RWPE1 (cell line): ENCODE measurements around the gene NANS.

Experiments
- CTCF ChIA-PET: fragments of 350-600 bp; sonication (Branson Sonifier 250); formaldehyde crosslinking; extraction: SDS; loops from one replicate; lab custom pipeline; 2021; lab: Yijun Ruan, JAX
- POLR2A ChIA-PET: fragments of 400-600 bp; formaldehyde crosslinking; extraction: SDS; loops from one replicate; lab custom pipeline; 2020; ENCODE audit warnings: antibody characterized with exemption; ENCODE audit not compliant: low non-redundant PET; lab: Yijun Ruan, JAX
- DNase-seq: peaks from one replicate; pipeline ENCODE4 v3.0.0; 2012; ENCODE audit warnings: low spot score
- H3K27ac ChIP-seq: fragments of 450-650 bp; 2 replicates; pipeline ENCODE4 v1.5.1; 2017
- TF ChIP-seq, protein P1 (sequence below): fragments of 450-650 bp; conservative IDR thresholded peaks from 2 replicates; pipeline ENCODE4 v1.5.1; 2017; ENCODE audit warnings: low read depth, mild to moderate bottlenecking

Gene NANS

DNA sequence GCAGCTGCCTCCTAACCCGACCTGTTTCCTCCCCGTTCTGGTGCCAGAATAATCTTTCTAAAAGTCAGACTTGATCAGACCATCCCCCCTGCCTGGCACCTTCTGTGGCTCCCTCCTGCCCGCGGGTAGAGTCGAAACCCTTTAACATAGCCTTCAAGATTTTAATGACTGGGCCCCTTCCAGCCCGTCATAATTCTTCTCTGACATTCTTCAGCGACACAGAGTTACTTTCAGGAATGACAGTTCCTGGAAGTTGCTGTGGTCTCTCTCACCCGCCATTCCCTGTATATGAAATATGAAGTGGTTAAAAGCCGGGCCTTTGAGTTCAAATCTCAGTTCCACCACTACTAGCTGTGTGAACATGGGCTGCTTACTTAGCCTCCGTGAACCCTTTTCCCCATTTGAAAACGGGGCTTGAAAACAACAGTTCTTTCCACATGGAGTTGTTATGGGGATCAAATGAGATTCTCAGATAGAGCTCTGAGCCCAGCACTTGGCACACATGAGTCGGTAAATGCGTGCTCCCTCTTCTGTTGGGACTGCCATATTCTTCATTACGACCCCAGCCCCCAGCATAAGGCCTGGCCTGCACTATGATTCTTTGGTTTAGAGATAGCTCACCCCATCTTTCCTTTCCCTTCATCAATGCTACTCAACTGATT, 737 bp downstream of the NANS start:
- POLR2A ChIA-PET = interaction anchor here (0.6 to 1.1 kb wide), 3 partner anchors 12 to 98 kb away, joined by 3 to 4 read pairs (median 3); no protein-coding TSS in a partner anchor
- DNase-seq = no peak
- CTCF ChIA-PET = interaction anchor here (0.6 to 1.0 kb wide), 3 partner anchors 16 to 206 kb away, joined by 3 to 4 read pairs (median 4); no protein-coding TSS in a partner anchor
- peak overlapping the region; percentile 88 for H3K27ac ChIP-seq
- TF ChIP-seq, protein P1, sequence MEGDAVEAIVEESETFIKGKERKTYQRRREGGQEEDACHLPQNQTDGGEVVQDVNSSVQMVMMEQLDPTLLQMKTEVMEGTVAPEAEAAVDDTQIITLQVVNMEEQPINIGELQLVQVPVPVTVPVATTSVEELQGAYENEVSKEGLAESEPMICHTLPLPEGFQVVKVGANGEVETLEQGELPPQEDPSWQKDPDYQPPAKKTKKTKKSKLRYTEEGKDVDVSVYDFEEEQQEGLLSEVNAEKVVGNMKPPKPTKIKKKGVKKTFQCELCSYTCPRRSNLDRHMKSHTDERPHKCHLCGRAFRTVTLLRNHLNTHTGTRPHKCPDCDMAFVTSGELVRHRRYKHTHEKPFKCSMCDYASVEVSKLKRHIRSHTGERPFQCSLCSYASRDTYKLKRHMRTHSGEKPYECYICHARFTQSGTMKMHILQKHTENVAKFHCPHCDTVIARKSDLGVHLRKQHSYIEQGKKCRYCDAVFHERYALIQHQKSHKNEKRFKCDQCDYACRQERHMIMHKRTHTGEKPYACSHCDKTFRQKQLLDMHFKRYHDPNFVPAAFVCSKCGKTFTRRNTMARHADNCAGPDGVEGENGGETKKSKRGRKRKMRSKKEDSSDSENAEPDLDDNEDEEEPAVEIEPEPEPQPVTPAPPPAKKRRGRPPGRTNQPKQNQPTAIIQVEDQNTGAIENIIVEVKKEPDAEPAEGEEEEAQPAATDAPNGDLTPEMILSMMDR = no peak

DNA sequence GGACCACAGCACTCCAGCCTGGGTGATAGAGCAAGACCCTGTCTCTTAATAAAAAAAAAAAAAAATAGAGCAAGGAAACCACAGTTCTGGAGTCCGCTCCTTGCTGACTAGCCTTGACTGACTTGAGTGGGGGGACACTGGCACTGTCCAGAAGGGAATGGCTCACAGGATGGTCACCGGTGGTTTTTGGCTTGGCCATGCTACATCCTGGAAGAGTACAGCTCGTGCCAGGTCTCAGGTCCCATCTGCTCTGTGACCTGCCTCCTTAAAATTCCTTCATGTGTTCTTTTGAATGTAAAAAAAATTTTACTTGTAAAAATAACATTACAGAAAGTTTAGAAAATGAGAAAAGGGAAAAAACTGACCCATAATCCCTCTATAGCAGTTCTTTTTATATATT, 5.6 kb downstream of the NANS start:
- TF ChIP-seq, protein P1 = no peak
- ChIA-PET CTCF (no interaction called here), POLR2A (interaction anchor here (1.1 kb wide), 1 partner anchor 139 kb away, joined by 3 read pairs; no protein-coding TSS in a partner anchor)
- peak overlapping the region; percentile 14 for H3K27ac ChIP-seq
- DNase-seq = no peak

DNA sequence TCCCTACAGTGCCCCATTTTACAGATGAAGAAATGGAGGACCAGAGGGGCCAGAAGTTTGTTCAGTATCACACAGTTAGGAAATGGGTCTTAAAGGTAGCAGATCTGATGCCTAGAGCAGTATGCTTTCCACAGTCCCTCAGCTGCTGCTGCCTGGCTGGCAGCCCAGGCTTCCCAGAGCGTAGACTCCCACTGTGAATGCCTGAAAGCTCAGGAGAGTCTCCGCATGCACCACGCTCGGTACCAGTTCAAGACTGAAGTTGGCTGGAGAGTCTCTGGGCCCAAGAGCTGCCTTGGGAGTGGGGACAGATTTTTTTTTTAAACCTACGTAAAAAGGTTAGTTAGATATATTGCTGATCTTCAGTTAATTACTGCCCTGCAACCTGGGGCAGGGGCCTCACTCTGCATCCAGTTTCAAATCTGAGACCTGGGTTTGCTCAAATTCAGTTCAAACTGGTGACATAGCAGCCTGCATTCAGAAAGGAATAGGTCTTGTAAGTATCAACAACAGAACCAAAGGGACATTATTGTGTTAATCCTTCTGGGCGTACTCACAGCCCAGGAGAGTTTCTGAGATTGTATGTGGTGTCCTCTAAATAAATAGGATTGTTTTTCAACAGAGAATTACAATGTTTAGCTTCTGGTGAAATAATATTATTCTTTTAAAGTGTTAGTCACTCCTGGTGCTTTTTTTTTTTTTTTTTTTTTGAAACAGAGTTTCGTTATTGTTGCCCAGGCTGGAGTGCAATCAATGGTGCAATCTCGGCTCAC, 8.3 kb downstream of the NANS start:
- ChIA-PET POLR2A (interaction anchor here (0.6 kb wide), 1 partner anchor 81 kb away, joined by 3 read pairs; the partner anchor contains the start of gene ANP32B), CTCF (interaction anchor here (0.6 kb wide), 2 partner anchors 211 to 566 kb away, joined by 3 to 4 read pairs; no protein-coding TSS in a partner anchor)
- TF ChIP-seq, protein P1 = no peak
- no peak for DNase-seq
- no peak overlapping the region for H3K27ac ChIP-seq

DNA sequence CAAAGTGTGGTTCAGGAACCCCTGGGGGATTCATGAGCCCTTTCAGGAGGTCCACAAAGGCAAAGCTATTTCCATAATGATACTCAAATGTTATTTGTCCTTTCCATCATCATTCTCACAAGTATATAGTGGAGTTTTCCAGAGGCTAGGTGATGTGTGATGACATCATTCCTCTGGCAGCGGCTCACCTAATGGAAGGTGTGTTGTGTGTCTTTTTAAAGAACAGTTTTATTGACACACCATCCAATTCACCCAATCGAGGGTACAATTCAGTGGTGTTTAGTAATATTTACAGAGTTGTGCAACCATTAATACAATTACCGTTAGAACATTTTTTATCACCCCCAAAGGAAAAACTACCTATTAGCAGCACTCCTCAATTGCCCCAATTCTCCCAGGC, 9.7 kb downstream of the NANS start:
- no peak for DNase-seq
- TF ChIP-seq, protein P1 = no peak
- CTCF ChIA-PET = no interaction called here
- H3K27ac ChIP-seq = no peak overlapping the region
- POLR2A ChIA-PET = no interaction called here

DNA sequence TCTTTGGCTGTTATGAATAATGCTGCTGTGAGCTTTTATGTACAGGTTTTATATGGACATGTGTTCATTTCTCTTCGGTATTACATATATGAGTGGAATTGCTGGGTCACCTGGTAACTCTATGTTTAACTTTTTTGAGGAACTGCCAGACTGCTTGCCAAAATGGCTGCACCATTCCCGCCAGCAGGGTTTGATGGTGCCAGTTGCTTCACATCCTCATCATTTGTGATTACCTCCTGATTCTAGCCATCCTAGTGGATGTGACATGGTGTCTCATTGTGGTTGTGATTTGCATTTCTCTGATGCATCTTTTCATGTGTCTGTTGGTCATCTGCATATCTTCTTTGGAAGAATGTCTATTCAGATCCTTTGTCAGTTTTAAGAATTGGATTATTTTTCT, 10.7 kb downstream of the NANS start:
- TF ChIP-seq, protein P1 = no peak
- no peak overlapping the region for H3K27ac ChIP-seq
- CTCF ChIA-PET = no interaction called here
- no peak for DNase-seq
- POLR2A ChIA-PET = no interaction called here

DNA sequence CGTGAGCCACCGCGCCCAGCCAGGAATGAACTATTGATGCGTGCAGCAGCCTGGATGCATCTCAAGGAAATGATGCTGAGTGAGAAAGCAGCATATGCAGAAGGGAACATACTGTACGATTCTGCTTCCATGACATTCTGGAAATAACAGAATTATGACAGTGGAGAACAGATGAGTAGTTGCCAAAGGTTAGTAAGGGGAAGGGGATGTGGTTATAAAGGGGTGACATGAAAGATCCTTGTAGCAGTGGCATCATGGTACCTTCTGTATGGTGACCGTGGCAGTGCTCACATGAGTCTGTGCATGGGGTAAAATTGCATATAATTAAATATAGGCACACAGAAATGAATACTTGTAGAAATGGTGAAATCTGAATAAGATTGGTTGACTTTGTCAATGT, 13.0 kb downstream of the NANS start:
- no peak for DNase-seq
- H3K27ac ChIP-seq = no peak overlapping the region
- ChIA-PET POLR2A (no interaction called here), CTCF (no interaction called here)
- TF ChIP-seq, protein P1 = no peak
